ENCODE results near the gene PRKAG2.

Gene PRKAG2

DNA sequence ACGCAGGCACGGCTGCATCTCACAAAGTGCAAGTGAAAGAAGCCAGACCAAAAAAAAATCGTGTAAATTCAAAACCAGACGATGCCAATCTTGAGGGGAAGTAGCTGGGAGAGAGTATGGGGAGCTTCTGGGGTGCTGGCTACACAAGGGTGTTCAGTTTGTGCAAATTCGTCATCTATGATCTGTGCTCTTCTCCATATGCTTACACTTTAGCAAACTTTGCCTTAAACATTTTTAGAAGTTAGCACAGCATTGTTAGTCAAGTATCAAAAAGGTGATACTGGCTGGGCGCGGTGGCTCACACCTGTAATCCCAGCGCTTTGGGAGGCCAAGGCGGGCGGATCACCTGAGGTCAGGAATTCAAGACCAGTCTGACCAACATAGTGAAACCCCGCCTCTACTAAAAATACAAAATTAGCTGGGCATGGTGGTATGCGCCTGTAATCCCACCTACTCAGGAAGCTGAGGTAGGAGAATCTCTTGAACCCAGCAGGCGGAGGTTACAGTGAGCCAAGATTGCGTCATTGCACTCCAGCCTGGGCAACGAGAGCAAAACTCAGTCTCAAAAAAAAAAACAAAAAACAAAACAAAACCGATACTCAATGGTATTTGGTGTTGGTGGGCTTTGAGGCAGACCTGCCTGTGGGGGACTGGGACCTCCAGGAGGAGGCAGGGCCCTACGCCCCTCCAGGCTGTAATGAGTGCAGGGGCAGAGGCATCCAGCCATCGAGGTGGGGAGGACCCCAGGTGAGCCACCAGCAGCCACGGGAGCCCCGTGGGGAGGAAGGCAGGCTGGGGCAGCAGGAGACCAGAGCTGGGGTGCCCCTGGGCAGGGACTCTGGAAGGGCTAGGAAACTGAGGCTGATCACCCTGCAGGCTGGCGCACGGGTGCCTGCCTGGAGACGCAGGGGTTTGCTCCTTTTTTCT lies 150.0 kb downstream of the PRKAG2 start:
- no peak for DNase-seq (ENCODE audit: low read depth in 2 of 2)

DNA sequence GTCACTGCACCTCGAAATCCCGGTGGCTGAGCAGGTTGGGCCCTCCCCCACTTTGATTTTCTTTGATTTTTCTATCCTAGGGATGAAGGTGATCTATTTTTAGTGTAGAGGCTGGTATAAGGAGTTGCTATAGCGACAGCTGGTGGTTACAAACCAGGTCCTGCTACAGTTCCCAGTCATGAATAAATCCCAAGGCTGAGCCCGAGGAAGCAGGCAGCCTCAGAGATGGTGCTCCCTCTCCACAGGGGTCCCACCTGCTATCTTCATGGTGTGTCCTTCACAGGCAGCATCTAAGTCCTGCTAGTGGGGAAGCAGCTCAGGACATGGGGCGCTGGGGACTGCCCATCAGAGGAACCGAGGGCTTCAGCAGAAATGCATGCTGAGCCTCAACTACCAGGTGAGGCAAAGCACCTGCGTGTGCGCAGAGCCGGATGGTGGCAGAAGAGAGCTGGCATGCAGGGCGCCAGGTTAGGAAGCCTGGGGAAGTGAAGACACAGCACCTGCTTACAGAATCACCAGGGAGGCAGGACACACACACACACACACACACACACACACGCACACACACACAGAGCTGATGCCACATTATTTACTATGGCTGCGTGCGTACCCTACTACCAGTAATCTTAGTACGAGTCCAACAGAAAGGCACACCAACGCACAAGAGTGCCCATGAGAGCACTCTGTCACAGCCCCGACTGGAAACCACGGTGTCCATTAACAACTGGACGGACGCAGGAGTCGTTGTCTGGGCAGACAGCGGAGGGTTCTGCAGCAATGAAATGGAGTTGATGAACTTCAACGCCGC lies 150.9 kb downstream of the PRKAG2 start:
- DNase-seq (ENCODE audit: low read depth in 2 of 2) = no peak

DNA sequence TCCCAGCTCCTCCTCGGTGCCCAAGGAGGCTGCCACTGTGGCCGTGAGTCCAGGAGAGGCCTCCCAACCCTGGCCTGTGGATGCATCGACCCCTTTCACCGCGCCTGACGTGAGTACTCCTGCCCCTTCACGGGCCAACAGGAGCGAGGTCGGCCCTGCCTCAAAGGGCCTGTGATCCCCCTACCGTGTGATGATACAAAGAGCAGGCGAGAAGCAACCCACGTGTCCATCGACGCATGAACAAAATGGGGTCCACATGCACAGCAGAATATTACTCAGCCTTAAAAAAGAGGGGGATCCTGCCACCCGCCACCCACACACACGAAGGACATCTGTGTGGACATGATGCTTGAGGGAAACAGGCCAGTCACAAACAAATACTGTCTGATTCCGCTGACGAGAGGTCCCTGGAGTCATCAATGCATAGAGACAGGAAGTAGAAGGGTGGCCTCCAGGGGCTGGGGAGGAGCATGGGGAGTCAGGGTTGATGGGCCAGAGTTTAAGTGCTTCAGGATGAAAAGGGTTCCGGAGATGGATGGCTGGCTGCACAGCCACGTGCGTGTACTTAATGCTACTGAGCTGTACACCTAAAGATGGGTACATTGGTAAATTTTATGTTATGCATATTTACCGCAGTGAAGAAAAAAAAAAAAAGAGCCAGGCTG lies 151.9 kb downstream of the PRKAG2 start:
- DNase-seq (ENCODE audit: low read depth in 2 of 2) = no peak

DNA sequence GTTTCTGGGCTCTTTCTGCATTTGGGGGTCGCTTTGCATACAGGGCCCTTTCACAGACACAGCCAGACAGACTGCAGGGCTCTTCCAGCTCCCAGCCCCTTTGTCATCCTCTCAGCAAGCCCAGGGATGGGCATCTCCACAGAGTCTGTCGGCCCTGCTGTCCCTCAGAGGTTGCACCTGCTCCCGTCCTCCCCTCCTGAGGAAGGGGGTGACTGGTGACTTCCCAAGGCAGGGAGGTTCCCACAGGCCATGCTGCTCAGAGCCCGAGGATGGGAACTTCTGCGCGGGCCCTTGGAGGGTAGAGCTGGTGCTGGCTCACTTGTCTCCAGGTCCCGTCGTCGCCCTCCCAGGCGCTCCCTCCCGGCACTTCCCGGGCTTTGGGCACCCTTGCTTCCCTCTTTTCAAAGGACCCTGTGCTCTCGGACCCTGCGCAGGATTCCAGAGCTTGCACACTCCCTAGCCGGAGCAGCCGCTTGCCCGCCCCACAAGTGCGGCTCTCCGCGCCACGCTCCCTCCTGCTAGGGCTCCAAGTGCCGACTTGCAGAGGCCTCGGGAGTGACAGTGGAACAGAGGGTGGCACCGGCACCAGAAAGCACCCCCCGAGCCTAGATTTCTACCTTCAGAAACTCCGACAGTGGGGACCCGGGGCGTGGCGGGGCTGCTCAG lies 152.5 kb downstream of the PRKAG2 start:
- DNase-seq (ENCODE audit: low read depth in 2 of 2) = no peak

DNA sequence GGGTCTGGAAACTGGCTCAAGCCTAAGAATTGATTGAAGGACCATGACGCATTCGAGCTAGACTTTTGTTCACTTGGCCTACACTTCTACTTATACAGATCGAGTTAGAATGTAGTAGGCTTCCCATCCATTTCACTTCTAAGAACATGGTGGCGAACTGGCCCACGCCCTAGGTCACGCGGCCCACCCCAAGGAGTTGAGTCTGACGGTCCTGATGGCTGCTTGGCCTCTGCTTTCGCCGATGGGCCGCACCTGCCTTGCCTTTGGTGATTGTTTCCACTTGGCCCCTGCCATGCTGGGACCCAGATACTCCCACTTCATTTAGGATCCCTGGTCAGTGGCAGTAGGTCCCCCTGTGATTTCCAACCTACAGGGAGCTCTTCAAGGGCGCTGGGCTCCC lies 153.6 kb downstream of the PRKAG2 start:
- DNase-seq (ENCODE audit: low read depth in 2 of 2) = no peak

DNA sequence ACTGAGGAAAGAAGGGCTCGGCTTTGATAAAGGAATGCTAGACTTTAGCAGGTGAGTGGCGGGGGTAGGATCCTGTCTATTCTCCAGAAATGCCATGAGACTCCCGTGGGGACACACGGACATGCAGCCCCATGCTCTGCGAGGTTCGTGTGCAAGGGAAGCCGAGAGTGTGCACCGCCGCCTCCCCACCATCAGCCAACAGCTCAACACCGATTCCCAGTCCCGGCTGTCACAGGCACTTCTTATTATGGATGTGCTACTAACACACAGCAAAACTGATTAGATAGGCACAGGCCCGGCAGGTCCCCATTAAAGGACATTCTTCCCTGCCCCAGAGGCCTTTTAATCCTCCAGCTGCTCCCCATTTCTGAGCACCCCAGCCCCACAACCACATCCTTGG lies 154.4 kb downstream of the PRKAG2 start:
- no peak for DNase-seq (ENCODE audit: low read depth in 2 of 2)

DNA sequence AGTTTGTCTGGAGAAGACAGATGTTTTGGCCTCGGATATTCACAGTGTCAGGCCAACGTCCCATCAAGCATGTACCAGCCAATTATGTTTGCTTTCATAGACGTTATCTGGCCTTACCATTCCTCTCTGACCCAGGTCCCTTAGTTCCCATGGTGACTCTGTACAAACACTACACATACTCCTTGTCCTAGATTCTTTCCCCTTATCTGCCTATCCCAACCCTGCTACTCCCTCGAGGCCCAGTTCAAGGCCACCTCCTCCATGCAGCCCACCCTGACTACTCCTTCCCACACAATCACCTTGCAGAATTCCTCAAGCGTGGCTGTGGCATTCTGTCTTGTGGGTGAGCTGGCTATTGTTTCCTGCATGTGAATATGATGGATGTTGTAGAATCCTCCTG lies 155.2 kb downstream of the PRKAG2 start:
- DNase-seq (ENCODE audit: low read depth in 2 of 2) = no peak

DNA sequence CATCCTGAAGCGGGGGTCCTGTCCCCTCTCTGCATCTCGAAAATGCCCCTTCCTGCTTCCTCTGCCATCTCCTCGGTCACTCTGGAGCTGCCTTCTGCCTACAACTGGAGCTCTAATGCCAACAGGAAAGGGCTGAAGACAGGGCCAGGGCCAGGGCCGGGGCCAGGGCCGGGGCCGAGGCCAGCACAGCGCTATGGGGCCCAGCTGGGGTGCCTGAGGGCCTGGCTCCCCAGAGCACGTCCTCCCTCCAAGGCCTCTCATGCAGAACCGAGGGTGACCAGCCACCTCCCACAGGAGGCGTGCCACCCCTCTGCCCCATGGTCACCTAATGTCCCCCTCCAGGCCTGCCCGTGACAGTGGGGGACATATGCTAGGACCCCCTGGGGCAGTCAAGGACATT lies 155.7 kb downstream of the PRKAG2 start:
- no peak for DNase-seq (ENCODE audit: low read depth in 2 of 2)

DNA sequence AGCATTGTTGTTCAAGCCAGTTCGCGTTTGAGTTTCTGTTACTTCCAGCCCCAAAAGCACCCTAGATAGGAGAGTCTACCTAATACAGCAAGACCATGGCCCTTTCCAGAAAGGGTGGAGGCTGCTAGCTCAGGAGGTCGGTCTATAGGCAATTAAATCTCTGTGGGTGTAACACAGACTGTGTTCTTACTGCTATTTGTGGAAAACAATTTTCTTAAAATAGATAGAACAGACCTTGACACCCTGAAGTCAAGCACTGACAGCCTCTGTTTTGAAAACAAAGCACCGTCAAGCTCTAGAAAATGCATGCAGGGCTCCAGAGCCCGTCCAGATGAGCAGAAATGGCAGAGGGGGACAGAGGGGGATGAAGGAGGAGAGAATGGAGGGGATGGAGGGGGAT lies 156.6 kb downstream of the PRKAG2 start:
- DNase-seq (ENCODE audit: low read depth in 2 of 2) = no peak

DNA sequence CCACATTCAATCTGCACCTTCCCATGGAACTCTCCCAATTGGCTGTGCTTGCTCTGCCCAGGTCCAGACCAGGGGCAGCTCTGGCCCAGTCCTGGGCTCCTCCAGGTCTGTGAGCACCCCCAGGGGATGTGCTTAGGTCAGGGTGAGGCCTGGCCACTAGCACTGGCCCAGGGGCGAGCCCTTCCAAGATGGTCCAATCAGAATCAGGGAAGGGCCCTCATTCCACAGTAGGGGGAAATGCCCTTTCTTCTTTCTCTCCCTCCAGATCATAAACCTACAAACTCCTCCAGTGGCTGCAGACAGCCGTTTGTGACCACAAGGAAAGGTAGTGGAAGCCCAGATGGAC lies 157.0 kb downstream of the PRKAG2 start:
- DNase-seq (ENCODE audit: low read depth in 2 of 2) = no peak

DNA sequence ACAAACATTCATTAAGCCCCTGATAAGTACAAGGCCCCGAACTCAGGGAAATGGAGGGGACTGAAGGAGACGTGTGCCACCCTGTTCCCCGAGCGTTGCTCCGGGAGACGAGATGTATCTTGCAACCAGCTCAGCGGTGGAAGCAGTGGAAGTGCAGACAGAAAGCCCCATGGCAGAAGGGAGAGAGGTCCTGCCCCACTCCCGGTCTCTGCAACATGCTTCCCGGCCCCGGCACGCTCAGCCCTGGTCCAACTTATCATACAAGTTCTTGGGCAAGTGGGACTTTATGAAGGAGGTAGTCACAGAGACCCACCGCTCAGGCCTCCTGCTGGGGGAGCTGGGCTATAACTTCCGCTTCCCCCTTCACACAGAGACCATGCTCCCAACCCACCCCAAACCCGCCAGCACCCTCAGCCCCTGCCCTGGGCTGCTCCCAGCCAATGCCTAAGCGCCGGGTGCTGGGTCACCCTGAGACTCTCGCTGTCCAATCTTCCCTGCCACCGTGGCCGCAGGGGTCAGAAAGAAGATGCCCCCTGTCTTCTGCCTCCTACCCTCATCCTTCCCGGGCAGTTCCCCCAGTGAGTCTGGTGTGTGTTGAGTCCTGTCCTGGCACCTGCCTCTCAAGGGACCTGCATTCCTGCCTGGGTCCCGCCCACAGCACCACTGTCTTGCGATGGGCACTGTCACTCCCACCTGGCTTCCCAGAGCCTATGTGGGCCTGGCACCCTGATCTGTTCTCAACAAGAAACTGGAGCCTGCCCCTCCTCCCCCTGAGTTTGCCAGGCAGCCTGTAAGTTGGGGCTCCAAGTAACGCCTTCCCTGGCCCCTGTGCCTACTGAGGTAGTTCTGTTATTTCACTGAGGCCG lies 157.7 kb downstream of the PRKAG2 start:
- DNase-seq (ENCODE audit: low read depth in 2 of 2) = no peak

DNA sequence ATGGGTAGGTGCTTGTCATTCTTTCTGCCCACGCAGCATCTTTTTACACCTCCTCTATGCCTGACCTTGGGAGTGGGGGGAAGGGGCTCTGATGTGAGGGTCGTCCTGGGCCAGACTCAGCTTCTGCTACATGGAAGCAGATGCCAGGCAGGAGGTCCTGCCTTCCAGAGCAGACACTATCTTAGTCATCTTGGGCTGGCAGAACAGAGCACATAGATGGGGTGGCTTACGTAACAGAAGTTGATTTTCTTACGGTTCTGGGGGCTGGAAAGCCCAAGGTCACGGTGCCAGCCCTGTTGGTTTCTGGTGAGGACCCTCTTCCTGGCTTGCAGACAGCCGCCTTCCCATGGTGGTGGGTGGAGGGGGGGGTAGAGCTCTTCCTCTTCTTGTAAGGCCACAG lies 159.0 kb downstream of the PRKAG2 start:
- DNase-seq (ENCODE audit: low read depth in 2 of 2) = no peak

DNA sequence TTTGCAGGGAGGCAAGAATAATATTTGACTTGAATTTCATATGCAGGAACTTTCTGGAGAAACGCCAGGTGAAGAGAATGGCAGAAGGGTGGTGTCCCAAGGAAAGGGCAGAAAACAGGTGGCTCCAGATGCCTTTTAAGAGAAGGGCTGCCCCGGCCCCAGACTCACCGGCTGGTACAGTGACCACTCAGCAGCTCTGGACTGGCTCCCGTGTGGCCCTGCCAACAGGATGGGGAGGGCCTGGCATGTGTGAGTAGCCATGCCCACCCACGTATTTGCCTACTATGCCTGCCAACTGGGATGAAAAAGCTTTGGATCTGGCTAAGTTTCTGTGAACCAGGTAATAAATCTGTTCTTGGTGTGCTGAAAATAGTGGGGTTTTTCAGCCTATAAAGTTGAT lies 159.5 kb downstream of the PRKAG2 start:
- DNase-seq (ENCODE audit: low read depth in 2 of 2) = no peak

DNA sequence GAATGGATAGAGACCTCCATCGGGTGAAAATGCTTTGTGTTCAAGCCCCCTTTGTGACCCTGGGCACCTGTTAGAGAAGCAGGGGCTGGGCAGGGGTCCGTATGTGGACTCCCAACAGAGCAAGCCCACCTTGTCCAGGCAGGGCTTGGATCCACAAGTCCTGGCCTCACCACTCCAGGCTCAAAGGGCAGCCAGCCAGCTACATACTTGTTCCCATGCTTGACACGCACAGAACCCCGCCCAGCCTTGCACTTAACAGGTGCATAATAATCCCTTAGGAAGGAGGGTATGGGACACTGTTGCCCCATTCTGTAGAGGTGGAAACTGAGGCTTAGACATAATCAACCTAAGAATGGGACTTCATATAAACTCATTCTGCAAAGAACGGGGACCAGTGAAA lies 160.6 kb downstream of the PRKAG2 start:
- DNase-seq (ENCODE audit: low read depth in 2 of 2) = no peak

DNA sequence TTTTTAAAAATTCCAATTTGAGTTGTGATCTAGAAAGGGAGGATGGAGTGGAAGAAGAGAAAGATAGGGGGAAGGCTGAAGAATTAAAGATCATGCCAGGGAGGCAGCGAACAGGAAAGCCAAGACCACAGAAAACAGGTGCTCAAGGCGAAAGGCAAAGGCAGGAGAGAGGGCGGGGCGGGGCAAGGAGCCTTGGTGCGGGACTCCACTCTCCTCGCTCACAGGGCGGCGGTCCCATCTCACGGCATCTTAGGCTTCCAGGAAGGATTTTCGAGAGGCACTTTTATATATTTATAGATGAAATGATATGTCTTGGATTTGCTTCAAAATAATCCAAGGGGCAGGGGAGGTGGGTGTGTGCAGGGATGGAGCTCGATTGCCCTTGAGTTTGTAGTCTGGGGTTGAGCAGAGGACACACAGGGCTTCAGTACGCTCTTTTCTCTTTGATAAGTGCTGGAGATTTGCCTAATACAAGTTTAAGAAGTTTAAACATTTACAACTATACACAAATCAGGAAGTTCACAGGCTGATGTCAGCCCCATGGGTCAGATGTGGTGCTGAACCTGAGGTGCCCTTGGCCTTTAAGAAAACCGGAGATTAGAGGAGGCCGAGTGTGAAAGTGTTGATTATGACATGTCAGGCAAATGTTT lies 161.1 kb downstream of the PRKAG2 start:
- no peak for DNase-seq (ENCODE audit: low read depth in 2 of 2)

DNA sequence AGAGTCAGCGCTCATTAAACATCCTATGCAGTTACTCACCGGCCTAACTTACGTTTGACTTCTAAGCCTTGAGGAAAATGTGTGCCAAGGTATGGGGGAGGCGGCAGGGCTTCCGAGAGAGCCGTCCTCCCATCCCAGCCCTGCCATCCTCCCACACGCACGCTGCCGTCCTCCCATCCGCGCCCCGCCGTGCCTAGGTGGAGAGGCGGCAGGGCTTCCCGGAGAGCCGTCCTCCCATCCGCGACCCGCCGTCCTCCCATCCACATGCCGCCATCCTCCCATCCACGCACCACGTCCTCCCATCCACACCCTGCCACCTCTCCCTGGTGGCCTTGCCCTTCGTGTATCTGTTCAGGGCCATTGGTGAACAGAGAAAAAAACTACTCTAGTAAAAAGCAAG lies 162.7 kb downstream of the PRKAG2 start:
- no peak for DNase-seq (ENCODE audit: low read depth in 2 of 2)

DNA sequence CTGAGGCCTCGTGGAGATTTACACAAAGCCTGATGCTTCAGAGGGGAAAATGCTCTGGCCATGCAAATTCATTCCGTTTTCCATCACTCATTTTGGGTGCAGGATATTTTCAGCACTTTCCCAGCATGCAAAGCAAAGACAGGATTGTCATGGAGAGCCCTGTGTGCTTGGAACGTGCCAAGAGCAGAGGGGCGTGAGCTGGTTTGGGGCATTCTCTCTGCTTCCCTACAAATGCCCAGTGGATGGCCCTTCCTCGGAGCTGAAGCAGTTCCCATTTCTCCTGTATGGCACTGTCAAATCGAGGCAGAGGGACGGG lies 164.1 kb downstream of the PRKAG2 start:
- DNase-seq (ENCODE audit: low read depth in 2 of 2) = no peak

DNA sequence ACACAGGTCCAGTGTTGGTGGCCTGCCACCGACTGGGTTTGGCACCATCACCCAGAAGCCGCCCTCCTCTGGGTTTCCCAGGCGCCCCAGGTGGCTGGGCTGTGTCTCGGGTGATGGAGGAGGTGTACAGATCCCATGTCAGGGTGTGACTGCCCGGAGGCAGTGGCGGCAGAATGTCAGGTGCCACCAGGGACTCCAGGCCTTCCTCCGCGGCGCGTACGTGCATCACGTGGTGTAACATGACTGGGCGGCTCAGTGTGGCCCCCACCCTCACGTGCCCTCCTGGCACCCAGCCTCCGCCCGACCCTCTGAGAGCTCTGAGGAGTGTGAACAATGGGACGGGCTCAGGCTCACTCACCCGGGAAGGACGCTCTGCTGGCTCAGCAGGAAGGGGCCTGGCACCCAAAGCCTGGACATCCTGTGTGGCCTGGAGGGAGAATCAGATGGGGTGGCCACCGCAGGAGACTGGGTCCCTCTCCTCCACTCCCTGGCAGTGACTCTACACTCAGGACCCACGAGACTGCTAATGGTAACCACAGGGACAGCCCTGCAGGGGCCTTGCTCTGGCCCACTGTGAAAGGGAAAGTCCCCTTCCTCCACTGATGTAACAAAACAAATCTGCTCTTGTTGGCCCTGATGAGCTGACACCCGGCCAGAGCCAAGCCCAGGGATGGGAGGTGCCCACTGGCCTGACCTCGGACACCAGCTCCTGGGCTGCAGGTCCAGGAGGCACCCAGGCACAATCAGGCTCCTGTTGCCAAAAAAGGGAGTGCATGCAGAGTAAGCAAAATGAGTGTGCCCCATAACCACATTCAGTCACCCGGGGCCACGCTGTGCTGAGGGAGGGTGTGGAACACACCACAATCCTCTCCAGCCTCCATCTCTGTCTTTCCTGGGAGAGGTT lies 164.8 kb downstream of the PRKAG2 start:
- no peak for DNase-seq (ENCODE audit: low read depth in 2 of 2)

DNA sequence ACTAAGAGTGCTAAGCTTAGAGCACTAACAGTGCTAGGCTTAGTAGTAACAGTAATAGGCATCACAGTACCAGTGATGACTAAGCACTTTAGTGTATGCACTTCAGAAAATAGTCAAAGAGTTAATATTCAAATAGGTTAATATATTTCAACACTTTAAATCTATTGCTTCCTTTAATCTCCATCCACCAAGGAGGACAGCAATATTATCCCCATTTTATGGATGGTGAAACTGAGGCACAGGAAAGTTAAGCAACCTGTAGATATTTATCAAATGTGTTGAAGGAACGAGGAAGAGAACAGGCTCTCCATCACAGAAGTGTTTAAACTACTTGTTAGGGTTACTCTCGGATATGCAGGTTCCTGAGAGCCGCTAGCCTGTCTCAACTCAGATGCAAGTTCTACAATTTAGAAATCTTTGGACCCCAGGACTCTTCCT lies 165.5 kb downstream of the PRKAG2 start:
- no peak for DNase-seq (ENCODE audit: low read depth in 2 of 2)
